Large intestine (tissue), 3 donors: ENCODE results near the gene DPEP1. TPM values are rescaled to one million over a fixed set of nuclear protein-coding genes. Genes with fewer than 3 reads are reported as not detected.

Source experiments
- DNase-seq, 2 donors: peaks; one replicate each; pipeline versions ENCODE4 v3.0.0 to v3.0.0-alpha.2; 2013
- H3K27ac ChIP-seq: one replicate; pipeline ENCODE4 v1.5.1; 2013; ENCODE audit warnings: low read length
- H3K27me3 ChIP-seq: 2 replicates; pipeline ENCODE4 v1.6.1; 2013; ENCODE audit warnings: low read length; ENCODE audit not compliant: control insufficient read depth, insufficient read depth
- H3K36me3 ChIP-seq: 2 replicates; pipeline ENCODE4 v1.6.1; 2013; ENCODE audit warnings: low read length; ENCODE audit not compliant: control insufficient read depth, insufficient read depth
- H3K4me1 ChIP-seq: one replicate; pipeline ENCODE4 v1.6.1; 2013; ENCODE audit warnings: low read length; ENCODE audit not compliant: control insufficient read depth, insufficient read depth
- H3K4me3 ChIP-seq: one replicate; pipeline ENCODE4 v1.5.1; 2013; ENCODE audit warnings: low read length
- H3K9me3 ChIP-seq: one replicate; pipeline ENCODE4 v1.6.1; 2013; ENCODE audit warnings: mild to moderate bottlenecking, low read depth, low read length, moderate library complexity; ENCODE audit not compliant: control insufficient read depth
- WGBS: methylation state at CpG from one replicate; pipeline ENCODE4 v1.1.5; 2013; ENCODE audit warnings: low lambda C conversion rate; ENCODE audit not compliant: insufficient coverage; 5-methylcytosine and 5-hydroxymethylcytosine counted together
- polyA plus RNA-seq: library from polyadenylated mRNA; unstranded; fragments of 120-200 nt; gene quantifications from one replicate; pipeline ENCODE4 v1.2.1, GENCODE V29; 2013

The DPEP1 gene
- polyA plus RNA-seq, 1 donor: 165 TPM

- DNase-seq: no peak
- H3K4me1 ChIP-seq: peaks cover 6% of the 10 kb centered on the region
- H3K27ac ChIP-seq: no peak overlapping the region
- no CpG with 5 or more reads among the region's 10 CpGs for WGBS
- H3K4me3 ChIP-seq: no peak overlapping the region
- H3K27me3 ChIP-seq: no peaks in the 10 kb centered on the region
- no peaks in the 10 kb centered on the region for H3K36me3 ChIP-seq
- peaks cover 6% of the 10 kb centered on the region for H3K9me3 ChIP-seq
These were observed 13.5 kb upstream of the DPEP1 start for GRCh38 chr16:89599902-89600301.

GRCh38 chr16:89600427-89600826 is 13.0 kb upstream of the DPEP1 start:
- H3K27ac ChIP-seq: no peak overlapping the region
- no CpG with 5 or more reads among the region's 12 CpGs for WGBS
- no peak overlapping the region for H3K4me3 ChIP-seq
- H3K36me3 ChIP-seq: no peaks in the 10 kb centered on the region
- no peak for DNase-seq
- H3K27me3 ChIP-seq: no peaks in the 10 kb centered on the region
- H3K9me3 ChIP-seq: peaks cover 3% of the 10 kb centered on the region
- H3K4me1 ChIP-seq: peaks cover 6% of the 10 kb centered on the region

- Histone ChIP-seq H3K27ac (no peak overlapping the region), H3K4me3 (no peak overlapping the region), H3K36me3 (no peaks in the 10 kb centered on the region), H3K27me3 (no peaks in the 10 kb centered on the region), H3K9me3 (peaks cover 3% of the 10 kb centered on the region), H3K4me1 (peaks cover 6% of the 10 kb centered on the region)
- no CpG with 5 or more reads among the region's 8 CpGs for whole genome bisulfite sequencing
- DNase-seq: no peak
These were observed 12.5 kb upstream of the DPEP1 start for GRCh38 chr16:89600956-89601355.

- Histone ChIP-seq H3K27me3 (no peaks in the 10 kb centered on the region), H3K4me3 (no peak overlapping the region), H3K9me3 (peaks cover 3% of the 10 kb centered on the region), H3K4me1 (peaks cover 6% of the 10 kb centered on the region), H3K36me3 (no peaks in the 10 kb centered on the region), H3K27ac (no peak overlapping the region)
- WGBS: no CpG with 5 or more reads among the region's 22 CpGs
- DNase-seq: no peak
These were observed 11.6 kb upstream of the DPEP1 start for GRCh38 chr16:89601906-89602272.

- Histone ChIP-seq H3K9me3 (peaks cover 3% of the 10 kb centered on the region), H3K4me3 (no peak overlapping the region), H3K27me3 (no peaks in the 10 kb centered on the region), H3K36me3 (no peaks in the 10 kb centered on the region), H3K4me1 (peaks cover 10% of the 10 kb centered on the region), H3K27ac (no peak overlapping the region)
- no CpG with 5 or more reads among the region's 22 CpGs for WGBS
- no peak for DNase-seq
These were observed 11.0 kb upstream of the DPEP1 start for GRCh38 chr16:89602273-89602951.

GRCh38 chr16:89602952-89603590 is 10.4 kb upstream of the DPEP1 start:
- H3K4me1 ChIP-seq: peaks cover 17% of the 10 kb centered on the region
- DNase-seq: no peak
- H3K27ac ChIP-seq: no peak overlapping the region
- no CpG with 5 or more reads among the region's 5 CpGs for WGBS
- H3K9me3 ChIP-seq: peaks cover 3% of the 10 kb centered on the region
- H3K4me3 ChIP-seq: no peak overlapping the region
- no peaks in the 10 kb centered on the region for H3K27me3 ChIP-seq
- H3K36me3 ChIP-seq: no peaks in the 10 kb centered on the region

GRCh38 chr16:89604764-89605163 is 8.7 kb upstream of the DPEP1 start:
- Histone ChIP-seq H3K27ac (no peak overlapping the region), H3K4me1 (peaks cover 27% of the 10 kb centered on the region), H3K4me3 (no peak overlapping the region), H3K9me3 (peaks cover 9% of the 10 kb centered on the region), H3K36me3 (no peaks in the 10 kb centered on the region), H3K27me3 (no peaks in the 10 kb centered on the region)
- WGBS: no CpG with 5 or more reads among the region's 16 CpGs
- no peak for DNase-seq

- no CpG with 5 or more reads among the region's 34 CpGs for WGBS
- H3K4me3 ChIP-seq: no peak overlapping the region
- H3K9me3 ChIP-seq: peaks cover 10% of the 10 kb centered on the region
- no peak for DNase-seq
- no peak overlapping the region for H3K27ac ChIP-seq
- peaks cover 27% of the 10 kb centered on the region for H3K4me1 ChIP-seq
- H3K27me3 ChIP-seq: no peaks in the 10 kb centered on the region
- H3K36me3 ChIP-seq: no peaks in the 10 kb centered on the region
These were observed 8.1 kb upstream of the DPEP1 start for GRCh38 chr16:89605186-89605970.

GRCh38 chr16:89606006-89606405 is 7.4 kb upstream of the DPEP1 start:
- Histone ChIP-seq H3K27me3 (no peaks in the 10 kb centered on the region), H3K4me1 (peaks cover 27% of the 10 kb centered on the region), H3K36me3 (no peaks in the 10 kb centered on the region), H3K9me3 (peaks cover 10% of the 10 kb centered on the region), H3K27ac (no peak overlapping the region), H3K4me3 (no peak overlapping the region)
- no CpG with 5 or more reads among the region's 9 CpGs for WGBS
- no peak for DNase-seq

- H3K4me3 ChIP-seq: no peak overlapping the region
- H3K4me1 ChIP-seq: peaks cover 33% of the 10 kb centered on the region
- WGBS: no CpG with 5 or more reads among the region's 9 CpGs
- no peak for DNase-seq
- no peaks in the 10 kb centered on the region for H3K36me3 ChIP-seq
- peaks cover 7% of the 10 kb centered on the region for H3K9me3 ChIP-seq
- no peak overlapping the region for H3K27ac ChIP-seq
- no peaks in the 10 kb centered on the region for H3K27me3 ChIP-seq
These were observed 6.0 kb upstream of the DPEP1 start for GRCh38 chr16:89607453-89607852.
